Astrocyte (in vitro differentiated cells and primary cell): ENCODE results near the gene SPRR1A. TPM values are rescaled to one million over a fixed set of nuclear protein-coding genes. Genes with fewer than 3 reads are reported as not detected.

Experiments used
- DNase-seq: peaks from one replicate; pipeline ENCODE4 v3.0.0-alpha.2; 2010; ENCODE audit warnings: low read depth
- FAIRE-seq: peaks from 2 replicates; lab custom pipeline; 2011; peaks lifted over from hg19 to GRCh38; lab: Jason Lieb, UNC
- H2AFZ ChIP-seq: 2 replicates; pipeline ENCODE4 v1.6.0; 2012; ENCODE audit warnings: low read depth, low read length, inconsistent platforms
- H3K27ac ChIP-seq: 2 replicates; pipeline ENCODE4 v1.5.1; 2011; ENCODE audit warnings: low read depth, low read length, inconsistent platforms
- H3K27me3 ChIP-seq: 2 replicates; pipeline ENCODE4 v1.6.0; 2011; ENCODE audit warnings: low read length, inconsistent platforms; ENCODE audit not compliant: insufficient read depth
- H3K36me3 ChIP-seq: 2 replicates; pipeline ENCODE4 v1.5.1; 2011; ENCODE audit warnings: low read length, inconsistent platforms; ENCODE audit not compliant: insufficient read depth
- H3K4me1 ChIP-seq: 2 replicates; pipeline ENCODE4 v1.5.1; 2011; ENCODE audit warnings: low read length, inconsistent platforms; ENCODE audit not compliant: insufficient read depth
- H3K4me2 ChIP-seq: 2 replicates; pipeline ENCODE4 v1.6.0; 2012; ENCODE audit warnings: low read length, inconsistent platforms
- H3K4me3 ChIP-seq: 2 replicates; pipeline ENCODE4 v1.5.1; 2011; ENCODE audit warnings: low read depth, mild to moderate bottlenecking, low read length, inconsistent platforms; ENCODE audit not compliant: insufficient read depth
- H3K79me2 ChIP-seq: 2 replicates; pipeline ENCODE4 v1.6.0; 2012; ENCODE audit warnings: mild to moderate bottlenecking, low read length, inconsistent platforms; ENCODE audit not compliant: insufficient read depth
- H3K9ac ChIP-seq: 2 replicates; pipeline ENCODE4 v1.6.0; 2012; ENCODE audit warnings: mild to moderate bottlenecking, low read length, inconsistent platforms
- H3K9me3 ChIP-seq: 2 replicates; pipeline ENCODE4 v1.5.1; 2012; ENCODE audit warnings: low read depth, mild to moderate bottlenecking, low read length, inconsistent platforms; ENCODE audit not compliant: insufficient read depth
- H4K20me1 ChIP-seq: 2 replicates; pipeline ENCODE4 v1.6.0; 2012; ENCODE audit warnings: low read length, inconsistent platforms; ENCODE audit not compliant: insufficient read depth
- H3K27ac Mint-ChIP-seq: one replicate; pipeline ENCODE4 v1.8.0; 2021; ENCODE audit warnings: mild to moderate bottlenecking, mixed read lengths; ENCODE audit not compliant: unreplicated experiment
- H3K27me3 Mint-ChIP-seq: one replicate; pipeline ENCODE4 v1.8.0; 2021; ENCODE audit warnings: low read depth, mixed read lengths; ENCODE audit not compliant: unreplicated experiment
- H3K36me3 Mint-ChIP-seq: one replicate; pipeline ENCODE4 v1.8.0; 2021; ENCODE audit warnings: low read depth, mixed read lengths; ENCODE audit not compliant: unreplicated experiment
- H3K4me1 Mint-ChIP-seq: one replicate; pipeline ENCODE4 v1.8.0; 2021; ENCODE audit warnings: low read depth, mixed read lengths; ENCODE audit not compliant: unreplicated experiment
- H3K4me3 Mint-ChIP-seq: one replicate; pipeline ENCODE4 v1.8.0; 2021; ENCODE audit warnings: mild to moderate bottlenecking, moderate library complexity, mixed read lengths; ENCODE audit not compliant: unreplicated experiment
- H3K9me3 Mint-ChIP-seq: one replicate; pipeline ENCODE4 v1.8.0; 2021; ENCODE audit warnings: mild to moderate bottlenecking, mixed read lengths; ENCODE audit not compliant: unreplicated experiment
- EZH2 ChIP-seq: IDR thresholded peaks from 2 replicates; pipeline ENCODE4 v1.6.1; 2012; ENCODE audit warnings: mild to moderate bottlenecking, low read length, inconsistent platforms; ENCODE audit not compliant: insufficient read depth
- total RNA-seq: library from RNA; stranded (reverse); gene quantifications from 2 replicates; pipeline ENCODE4 v1.2.1, GENCODE V29; 2021
- TF ChIP-seq, protein P1 (sequence below): IDR thresholded peaks from 2 replicates; pipeline ENCODE4 v1.5.1; 2011; ENCODE audit warnings: low read depth, mild to moderate bottlenecking, inconsistent platforms, low read length, moderate library complexity; ENCODE audit not compliant: insufficient read depth

SPRR1A gene
- total RNA-seq, 1 donor from 2014 or later: not detected

DNA sequence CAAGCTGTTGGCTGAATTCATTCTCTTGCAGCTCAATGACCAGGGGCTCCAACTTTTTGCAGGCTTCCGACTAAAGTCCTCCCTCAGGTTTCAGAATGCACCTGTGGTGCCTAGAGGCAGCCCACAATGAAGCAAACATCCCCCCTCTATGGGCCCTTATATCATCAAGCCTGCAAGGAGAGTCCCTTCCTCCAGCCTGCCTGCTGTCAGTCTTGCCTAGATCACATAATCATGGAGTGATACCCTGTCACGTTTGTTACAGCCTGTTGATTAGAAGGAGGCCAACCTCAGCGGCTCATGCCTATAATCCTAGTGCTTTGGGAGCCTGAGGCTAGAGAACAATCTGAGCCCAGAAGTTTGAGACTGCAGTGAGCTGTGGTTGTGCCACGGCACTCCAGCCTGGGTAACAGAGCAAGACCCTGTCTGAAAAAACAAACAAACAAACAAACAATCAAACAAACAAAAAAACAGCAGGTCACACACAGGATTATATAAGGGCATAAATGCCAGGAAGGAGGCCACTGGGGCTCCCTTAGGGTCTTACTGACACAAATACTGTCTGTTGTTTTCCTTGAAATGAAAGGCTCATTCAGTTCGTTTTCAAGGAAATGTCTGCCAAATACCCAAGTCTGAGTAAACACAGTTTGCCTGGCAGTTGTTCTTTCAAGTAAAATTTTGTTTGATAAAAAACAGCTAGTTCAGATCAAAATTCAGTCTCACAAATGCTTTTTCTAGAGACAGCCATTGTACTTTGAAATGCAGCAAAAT, 12.9 kb downstream of the SPRR1A start:
- H3K27ac ChIP-seq: no peak overlapping the region
- no peak overlapping the region for H3K9ac ChIP-seq
- H3K4me3 ChIP-seq: no peak overlapping the region
- Mint-ChIP-seq H3K36me3 (no peaks in the 10 kb centered on the region), H3K4me3 (no peak overlapping the region), H3K27me3 (no peaks in the 10 kb centered on the region), H3K9me3 (peaks cover 5% of the 10 kb centered on the region), H3K27ac (no peak overlapping the region), H3K4me1 (no peaks in the 10 kb centered on the region)
- peaks cover 5% of the 10 kb centered on the region for H3K9me3 ChIP-seq
- FAIRE-seq: no peak
- H3K27me3 ChIP-seq: no peaks in the 10 kb centered on the region
- no peaks in the 10 kb centered on the region for H3K79me2 ChIP-seq
- H3K4me2 ChIP-seq: no peak overlapping the region
- no peaks in the 10 kb centered on the region for H3K36me3 ChIP-seq
- H2AFZ ChIP-seq: no peak overlapping the region
- H4K20me1 ChIP-seq: no peaks in the 10 kb centered on the region
- H3K4me1 ChIP-seq: no peaks in the 10 kb centered on the region
- TF ChIP-seq EZH2: no peak
- DNase-seq: no peak

DNA sequence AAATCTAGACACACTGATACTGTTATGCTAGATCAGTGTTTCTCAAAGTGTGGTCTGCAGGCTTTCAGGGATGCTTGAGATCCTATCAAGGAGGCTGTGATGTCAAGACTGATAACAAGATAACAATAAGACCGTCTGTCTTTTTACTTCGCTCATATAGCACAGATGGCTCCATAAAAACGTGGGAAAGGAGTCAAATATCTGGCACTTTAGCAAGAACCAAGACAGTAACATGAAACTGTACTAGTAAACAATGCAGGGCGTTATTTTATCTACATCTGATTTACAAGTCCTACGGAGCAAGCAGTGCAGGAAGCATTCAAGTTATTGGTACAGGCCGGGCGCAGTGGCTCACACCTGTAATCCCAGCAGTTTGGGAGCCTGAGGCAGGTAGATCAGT, 14.0 kb downstream of the SPRR1A start:
- FAIRE-seq: no peak
- no peak overlapping the region for H3K27ac Mint-ChIP-seq
- H3K4me1 Mint-ChIP-seq: no peaks in the 10 kb centered on the region
- no peaks in the 10 kb centered on the region for H3K4me1 ChIP-seq
- DNase-seq: no peak
- no peaks in the 10 kb centered on the region for H3K36me3 Mint-ChIP-seq
- H3K79me2 ChIP-seq: no peaks in the 10 kb centered on the region
- H3K4me2 ChIP-seq: no peak overlapping the region
- H3K4me3 ChIP-seq: no peak overlapping the region
- TF ChIP-seq EZH2: no peak
- TF ChIP-seq, protein P1, sequence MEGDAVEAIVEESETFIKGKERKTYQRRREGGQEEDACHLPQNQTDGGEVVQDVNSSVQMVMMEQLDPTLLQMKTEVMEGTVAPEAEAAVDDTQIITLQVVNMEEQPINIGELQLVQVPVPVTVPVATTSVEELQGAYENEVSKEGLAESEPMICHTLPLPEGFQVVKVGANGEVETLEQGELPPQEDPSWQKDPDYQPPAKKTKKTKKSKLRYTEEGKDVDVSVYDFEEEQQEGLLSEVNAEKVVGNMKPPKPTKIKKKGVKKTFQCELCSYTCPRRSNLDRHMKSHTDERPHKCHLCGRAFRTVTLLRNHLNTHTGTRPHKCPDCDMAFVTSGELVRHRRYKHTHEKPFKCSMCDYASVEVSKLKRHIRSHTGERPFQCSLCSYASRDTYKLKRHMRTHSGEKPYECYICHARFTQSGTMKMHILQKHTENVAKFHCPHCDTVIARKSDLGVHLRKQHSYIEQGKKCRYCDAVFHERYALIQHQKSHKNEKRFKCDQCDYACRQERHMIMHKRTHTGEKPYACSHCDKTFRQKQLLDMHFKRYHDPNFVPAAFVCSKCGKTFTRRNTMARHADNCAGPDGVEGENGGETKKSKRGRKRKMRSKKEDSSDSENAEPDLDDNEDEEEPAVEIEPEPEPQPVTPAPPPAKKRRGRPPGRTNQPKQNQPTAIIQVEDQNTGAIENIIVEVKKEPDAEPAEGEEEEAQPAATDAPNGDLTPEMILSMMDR: no peak
- H3K4me3 Mint-ChIP-seq: no peak overlapping the region
- peaks cover 4% of the 10 kb centered on the region for H3K27me3 Mint-ChIP-seq
- H3K27me3 ChIP-seq: no peaks in the 10 kb centered on the region
- peaks cover 5% of the 10 kb centered on the region for H3K9me3 Mint-ChIP-seq
- H4K20me1 ChIP-seq: no peaks in the 10 kb centered on the region
- H3K36me3 ChIP-seq: no peaks in the 10 kb centered on the region
- H3K9ac ChIP-seq: no peak overlapping the region
- H2AFZ ChIP-seq: no peak overlapping the region
- H3K27ac ChIP-seq: no peak overlapping the region
- peaks cover 5% of the 10 kb centered on the region for H3K9me3 ChIP-seq

- Histone ChIP-seq H3K4me2 (no peak overlapping the region), H3K36me3 (no peaks in the 10 kb centered on the region), H4K20me1 (no peaks in the 10 kb centered on the region), H3K79me2 (no peaks in the 10 kb centered on the region), H3K27me3 (no peaks in the 10 kb centered on the region), H3K9me3 (peaks cover 5% of the 10 kb centered on the region), H2AFZ (no peak overlapping the region), H3K4me1 (no peaks in the 10 kb centered on the region), H3K9ac (no peak overlapping the region), H3K27ac (no peak overlapping the region), H3K4me3 (no peak overlapping the region)
- H3K27me3 Mint-ChIP-seq: peaks cover 6% of the 10 kb centered on the region
- no peaks in the 10 kb centered on the region for H3K36me3 Mint-ChIP-seq
- no peak overlapping the region for H3K27ac Mint-ChIP-seq
- DNase-seq (no peak), FAIRE-seq (no peak)
- H3K4me3 Mint-ChIP-seq: no peak overlapping the region
- H3K4me1 Mint-ChIP-seq: no peaks in the 10 kb centered on the region
- TF ChIP-seq EZH2: no peak
- TF ChIP-seq, protein P1: no peak
- H3K9me3 Mint-ChIP-seq: peaks cover 5% of the 10 kb centered on the region
Measured at GRCh38 chr1:152998476-152998875, 14.6 kb downstream of the SPRR1A start.
